ENCODE results near the gene PARP1. TPM values are rescaled to one million over a fixed set of nuclear protein-coding genes. Genes with fewer than 3 reads are reported as not detected.

PARP1 gene
- total and polyA plus RNA-seq, 4 donors = 39.2 to 108 (median 60.3) TPM

DNA sequence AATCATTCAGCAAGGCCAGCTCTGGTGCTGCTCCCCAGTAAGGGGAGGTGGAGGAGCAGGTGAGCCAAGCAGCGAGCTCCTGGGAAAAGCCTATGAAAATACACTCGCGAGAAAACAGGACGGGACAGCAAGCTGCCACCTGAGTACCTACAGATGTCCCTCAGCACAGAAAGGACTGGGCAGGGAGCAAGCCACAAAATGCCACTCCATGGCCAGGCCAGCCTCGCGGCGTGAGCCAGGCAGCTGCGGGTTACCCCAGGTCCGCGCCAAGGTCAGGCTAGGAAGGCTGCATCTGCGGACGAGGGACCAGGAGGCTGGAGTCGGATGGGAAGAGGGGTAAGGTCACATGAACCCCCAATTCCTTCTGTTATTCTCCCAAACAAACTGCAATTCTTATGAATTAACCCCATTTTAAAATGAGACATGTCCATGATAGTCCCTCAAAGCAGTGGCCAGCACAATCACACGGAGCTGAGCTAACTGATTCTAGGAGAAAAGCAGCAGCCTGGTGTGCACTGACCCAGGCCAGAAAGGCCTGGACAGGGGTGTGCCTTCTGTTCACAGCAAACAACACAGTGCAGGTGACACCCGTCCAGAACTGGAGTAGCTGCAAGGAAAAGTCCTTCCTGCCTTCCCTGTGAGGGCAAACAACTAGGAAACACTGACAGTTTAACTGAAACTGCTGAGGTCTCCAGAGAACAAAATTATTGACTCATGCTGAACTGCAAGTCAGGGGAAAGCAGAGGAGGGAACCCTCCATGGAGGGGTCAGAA, 26.5 kb downstream of the PARP1 start (continued):
- TF ChIP-seq CTCF (IDR thresholded peaks at IDR 0.05; ENCODE audit: low read depth, low read length, missing input control) (no peak), EGR1 (IDR thresholded peaks at IDR 0.05; ENCODE audit: low read depth in 2 of 2) (no peak), NR2F2 (IDR thresholded peaks at IDR 0.05) (no peak)

DNA sequence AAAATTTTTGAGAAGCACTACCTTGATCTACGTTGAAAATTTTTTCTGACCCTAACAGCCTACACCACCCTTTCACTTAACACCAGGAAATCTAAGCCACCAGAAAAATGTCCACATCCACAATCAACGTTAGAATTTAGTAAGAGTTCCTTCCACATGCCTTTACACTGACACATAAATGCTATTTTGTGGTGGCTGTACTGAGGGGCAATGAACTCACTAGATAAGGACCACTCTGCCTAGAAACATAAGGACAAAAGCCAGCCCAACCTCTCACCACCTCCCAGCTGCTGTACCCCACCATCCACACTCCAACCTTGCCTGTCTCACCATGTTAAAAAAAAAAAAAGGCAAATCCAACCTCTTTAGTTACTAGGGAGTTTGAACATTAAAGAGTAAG, 29.8 kb downstream of the PARP1 start:
- WGBS = 81% methylated on average over 2 of the region's 2 CpGs
- no peak for DNase-seq (ENCODE audit: low spot score)
- Histone ChIP-seq H3K9me3 (ENCODE audit: control insufficient read depth in 4 of 4, low read length in 3 of 4) (no peaks in the 10 kb centered on the region), H3K27ac (ENCODE audit: low read depth in 1 of 2, low read length in 2 of 2) (no peak overlapping the region), H3K27me3 (ENCODE audit: control insufficient read depth in 4 of 4, insufficient read depth in 4 of 4, low read length in 3 of 4) (no peaks in the 10 kb centered on the region), H3K36me3 (ENCODE audit: control insufficient read depth in 4 of 4, insufficient read depth in 3 of 4, low read depth in 1 of 4, low read length in 3 of 4) (peaks cover 28 to 99% (median 79%) of the 10 kb centered on the region in 4 donors), H3K9ac (ENCODE audit: low read depth in 1 of 2, low read length in 2 of 2) (no peak overlapping the region), H3K4me1 (ENCODE audit: control insufficient read depth in 4 of 4, insufficient read depth in 4 of 4, low read length in 3 of 4) (peaks cover 2 to 12% (median 6%) of the 10 kb centered on the region in 4 donors), H3K4me3 (ENCODE audit: low read depth in 1 of 3, low read length in 3 of 3) (no peak overlapping the region)
- TF ChIP-seq SP1 (IDR thresholded peaks at IDR 0.05) = no peak
- TF ChIP-seq RXRA (IDR thresholded peaks at IDR 0.05) = peak; percentile 69 to 75
- no peak for TF ChIP-seq GABPA (IDR thresholded peaks at IDR 0.05 in 1 of 2, conservative IDR thresholded peaks at IDR 0.05 in 1 of 2)

- 83% methylated on average over 3 of the region's 3 CpGs for WGBS
Observed at GRCh38 chr1:226376300-226376699, 31.6 kb downstream of the PARP1 start.

More at GRCh38 chr1:226376300-226376699, 31.6 kb downstream of the PARP1 start:
- DNase-seq (ENCODE audit: low spot score) = no peak
- H3K27me3 ChIP-seq (ENCODE audit: control insufficient read depth in 4 of 4, insufficient read depth in 4 of 4, low read length in 3 of 4) = no peaks in the 10 kb centered on the region
- no peak overlapping the region for H3K9ac ChIP-seq (ENCODE audit: low read depth in 1 of 2, low read length in 2 of 2)
- H3K36me3 ChIP-seq (ENCODE audit: control insufficient read depth in 4 of 4, insufficient read depth in 3 of 4, low read depth in 1 of 4, low read length in 3 of 4) = peaks cover 24 to 94% (median 71%) of the 10 kb centered on the region in 4 donors
- TF ChIP-seq RAD21 (IDR thresholded peaks at IDR 0.05) = no peak
- TF ChIP-seq HNF4G (IDR thresholded peaks at IDR 0.05) = no peak
- no peak for TF ChIP-seq TAF1 (conservative IDR thresholded peaks at IDR 0.05)
- no peak for TF ChIP-seq GABPA (IDR thresholded peaks at IDR 0.05 in 1 of 2, conservative IDR thresholded peaks at IDR 0.05 in 1 of 2)
- TF ChIP-seq HNF4A (conservative IDR thresholded peaks at IDR 0.05) = no peak
- TF ChIP-seq FOXA2 (IDR thresholded peaks at IDR 0.05) = no peak
- TF ChIP-seq JUND (IDR thresholded peaks at IDR 0.05) = no peak
- TF ChIP-seq, protein P1, sequence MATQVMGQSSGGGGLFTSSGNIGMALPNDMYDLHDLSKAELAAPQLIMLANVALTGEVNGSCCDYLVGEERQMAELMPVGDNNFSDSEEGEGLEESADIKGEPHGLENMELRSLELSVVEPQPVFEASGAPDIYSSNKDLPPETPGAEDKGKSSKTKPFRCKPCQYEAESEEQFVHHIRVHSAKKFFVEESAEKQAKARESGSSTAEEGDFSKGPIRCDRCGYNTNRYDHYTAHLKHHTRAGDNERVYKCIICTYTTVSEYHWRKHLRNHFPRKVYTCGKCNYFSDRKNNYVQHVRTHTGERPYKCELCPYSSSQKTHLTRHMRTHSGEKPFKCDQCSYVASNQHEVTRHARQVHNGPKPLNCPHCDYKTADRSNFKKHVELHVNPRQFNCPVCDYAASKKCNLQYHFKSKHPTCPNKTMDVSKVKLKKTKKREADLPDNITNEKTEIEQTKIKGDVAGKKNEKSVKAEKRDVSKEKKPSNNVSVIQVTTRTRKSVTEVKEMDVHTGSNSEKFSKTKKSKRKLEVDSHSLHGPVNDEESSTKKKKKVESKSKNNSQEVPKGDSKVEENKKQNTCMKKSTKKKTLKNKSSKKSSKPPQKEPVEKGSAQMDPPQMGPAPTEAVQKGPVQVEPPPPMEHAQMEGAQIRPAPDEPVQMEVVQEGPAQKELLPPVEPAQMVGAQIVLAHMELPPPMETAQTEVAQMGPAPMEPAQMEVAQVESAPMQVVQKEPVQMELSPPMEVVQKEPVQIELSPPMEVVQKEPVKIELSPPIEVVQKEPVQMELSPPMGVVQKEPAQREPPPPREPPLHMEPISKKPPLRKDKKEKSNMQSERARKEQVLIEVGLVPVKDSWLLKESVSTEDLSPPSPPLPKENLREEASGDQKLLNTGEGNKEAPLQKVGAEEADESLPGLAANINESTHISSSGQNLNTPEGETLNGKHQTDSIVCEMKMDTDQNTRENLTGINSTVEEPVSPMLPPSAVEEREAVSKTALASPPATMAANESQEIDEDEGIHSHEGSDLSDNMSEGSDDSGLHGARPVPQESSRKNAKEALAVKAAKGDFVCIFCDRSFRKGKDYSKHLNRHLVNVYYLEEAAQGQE (IDR thresholded peaks at IDR 0.05) = no peak
- TF ChIP-seq CTCF (IDR thresholded peaks at IDR 0.05; ENCODE audit: low read depth, low read length, missing input control) = no peak
- TF ChIP-seq, protein P2, sequence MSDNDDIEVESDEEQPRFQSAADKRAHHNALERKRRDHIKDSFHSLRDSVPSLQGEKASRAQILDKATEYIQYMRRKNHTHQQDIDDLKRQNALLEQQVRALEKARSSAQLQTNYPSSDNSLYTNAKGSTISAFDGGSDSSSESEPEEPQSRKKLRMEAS (IDR thresholded peaks at IDR 0.05) = no peak
- no peak for TF ChIP-seq YY1 (IDR thresholded peaks at IDR 0.05)
- no peak for TF ChIP-seq ATF3 (IDR thresholded peaks at IDR 0.05)
- TF ChIP-seq FOXA1 (IDR thresholded peaks at IDR 0.05) = no peak
- TF ChIP-seq EGR1 (IDR thresholded peaks at IDR 0.05; ENCODE audit: low read depth in 2 of 2) = no peak
- no peak for TF ChIP-seq NR2F2 (IDR thresholded peaks at IDR 0.05)
- TF ChIP-seq, protein P3, sequence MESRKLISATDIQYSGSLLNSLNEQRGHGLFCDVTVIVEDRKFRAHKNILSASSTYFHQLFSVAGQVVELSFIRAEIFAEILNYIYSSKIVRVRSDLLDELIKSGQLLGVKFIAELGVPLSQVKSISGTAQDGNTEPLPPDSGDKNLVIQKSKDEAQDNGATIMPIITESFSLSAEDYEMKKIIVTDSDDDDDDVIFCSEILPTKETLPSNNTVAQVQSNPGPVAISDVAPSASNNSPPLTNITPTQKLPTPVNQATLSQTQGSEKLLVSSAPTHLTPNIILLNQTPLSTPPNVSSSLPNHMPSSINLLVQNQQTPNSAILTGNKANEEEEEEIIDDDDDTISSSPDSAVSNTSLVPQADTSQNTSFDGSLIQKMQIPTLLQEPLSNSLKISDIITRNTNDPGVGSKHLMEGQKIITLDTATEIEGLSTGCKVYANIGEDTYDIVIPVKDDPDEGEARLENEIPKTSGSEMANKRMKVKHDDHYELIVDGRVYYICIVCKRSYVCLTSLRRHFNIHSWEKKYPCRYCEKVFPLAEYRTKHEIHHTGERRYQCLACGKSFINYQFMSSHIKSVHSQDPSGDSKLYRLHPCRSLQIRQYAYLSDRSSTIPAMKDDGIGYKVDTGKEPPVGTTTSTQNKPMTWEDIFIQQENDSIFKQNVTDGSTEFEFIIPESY (IDR thresholded peaks at IDR 0.05) = no peak
- H3K4me3 ChIP-seq (ENCODE audit: low read depth in 1 of 3, low read length in 3 of 3) = no peak overlapping the region
- no peak overlapping the region for H3K27ac ChIP-seq (ENCODE audit: low read depth in 1 of 2, low read length in 2 of 2)
- no peaks in the 10 kb centered on the region for H3K9me3 ChIP-seq (ENCODE audit: control insufficient read depth in 4 of 4, low read length in 3 of 4)
- H3K4me1 ChIP-seq (ENCODE audit: control insufficient read depth in 4 of 4, insufficient read depth in 4 of 4, low read length in 3 of 4) = peaks cover 0 to 3% (median 0%) of the 10 kb centered on the region in 4 donors

Measured in liver (tissue), 9 donors.